RKO (cell line): ENCODE measurements around the gene ERCC6.

Experiments
- DNase-seq: peaks from one replicate; pipeline ENCODE4 v3.0.0-alpha.2; 2016; ENCODE audit warnings: low spot score

The ERCC6 gene

GRCh38 chr10:49549640-49550346 is 10.9 kb upstream of the ERCC6 start:
- DNase-seq = no peak

- DNase-seq = no peak
Measured at GRCh38 chr10:49543604-49544003, 4.7 kb upstream of the ERCC6 start.

GRCh38 chr10:49542353-49542752 is 3.4 kb upstream of the ERCC6 start:
- no peak for DNase-seq

GRCh38 chr10:49541762-49542161 is 2.8 kb upstream of the ERCC6 start:
- no peak for DNase-seq

GRCh38 chr10:49540056-49540797 is 1.3 kb upstream of the ERCC6 start:
- no peak for DNase-seq

- DNase-seq = peak; percentile 58
Measured at GRCh38 chr10:49539320-49539885, 482 bp upstream of the ERCC6 start.

GRCh38 chr10:49534670-49535381 is 4.1 kb downstream of the ERCC6 start:
- peak; percentile 45 for DNase-seq

- no peak for DNase-seq
Measured at GRCh38 chr10:49532461-49532860, 6.5 kb downstream of the ERCC6 start.

GRCh38 chr10:49528977-49529506 is 9.9 kb downstream of the ERCC6 start:
- no peak for DNase-seq

GRCh38 chr10:49527850-49528249 is 11.1 kb downstream of the ERCC6 start:
- DNase-seq = no peak

- DNase-seq = no peak
Measured at GRCh38 chr10:49527061-49527460, 11.9 kb downstream of the ERCC6 start.

GRCh38 chr10:49526619-49527018 is 12.3 kb downstream of the ERCC6 start:
- DNase-seq = no peak

GRCh38 chr10:49524496-49524895 is 14.4 kb downstream of the ERCC6 start:
- DNase-seq = no peak

GRCh38 chr10:49523301-49523700 is 15.6 kb downstream of the ERCC6 start:
- DNase-seq = no peak

- no peak for DNase-seq
Measured at GRCh38 chr10:49521062-49521461, 17.9 kb downstream of the ERCC6 start.

GRCh38 chr10:49520122-49520775 is 18.7 kb downstream of the ERCC6 start:
- DNase-seq = no peak

GRCh38 chr10:49519717-49520116 is 19.2 kb downstream of the ERCC6 start:
- no peak for DNase-seq

- DNase-seq = peak; percentile 60
Measured at GRCh38 chr10:49518982-49519578, 19.8 kb downstream of the ERCC6 start.

GRCh38 chr10:49518566-49518965 is 20.4 kb downstream of the ERCC6 start:
- no peak for DNase-seq

GRCh38 chr10:49516216-49516970 is 22.5 kb downstream of the ERCC6 start:
- DNase-seq = no peak
